ENCODE measurements around the gene C7orf57. TPM values are rescaled to one million over a fixed set of nuclear protein-coding genes. Genes with fewer than 3 reads are reported as not detected.

Gene C7orf57
- total and polyA plus RNA-seq, 10 of the 15 experiments (the other 5 are each of a cell fraction or from before 2014, with no cell fraction given), result 0.04 to 0.21 (median 0.10) TPM; not detected in 5

DNA sequence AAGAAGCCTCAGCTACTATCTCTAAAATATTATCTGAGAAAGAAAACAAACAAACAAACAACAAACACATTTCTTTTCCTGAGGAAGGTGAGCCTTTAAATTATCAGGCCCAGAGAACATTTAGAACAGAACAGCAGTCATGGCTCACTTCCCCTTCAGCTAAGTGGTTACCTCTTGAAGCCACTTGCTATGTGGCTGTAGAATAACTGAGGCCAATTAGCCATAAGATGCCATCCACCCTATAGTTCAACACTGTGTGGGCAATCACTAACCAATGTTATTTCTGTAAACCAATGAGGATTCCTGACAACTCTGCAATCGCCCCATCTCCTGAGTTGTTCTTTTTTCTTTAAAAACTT, 50.1 kb downstream of the C7orf57 start:
- Histone ChIP-seq H3K9ac (ENCODE audit: control insufficient read depth, insufficient read depth, low read length) (peak overlapping the region; percentile 44; the same call in 1 of the 2 replicates), H3K4me3 (no peak overlapping the region), H3K4me2 (ENCODE audit: control insufficient read depth, insufficient read depth) (peak overlapping the region; percentile 5; the same call in 1 of the 2 replicates), H3K27ac (ENCODE audit: control insufficient read depth, insufficient read depth) (peak overlapping the region; percentile 89), H4K20me1 (ENCODE audit: control insufficient read depth, insufficient read depth) (no peaks in the 10 kb centered on the region), H3K4me1 (ENCODE audit: control insufficient read depth, insufficient read depth, low read length) (peaks cover 43% of the 10 kb centered on the region), H3K36me3 (ENCODE audit: control insufficient read depth in 2 of 2, insufficient read depth in 2 of 2, low read length in 1 of 2) (no peaks in the 10 kb centered on the region), H3K9me3 (replicated peaks; ENCODE audit: control insufficient read depth, insufficient read depth, low read length) (no peaks in the 10 kb centered on the region; the same call in 2 of the 3 replicates), H2AFZ (ENCODE audit: control insufficient read depth, low read depth, low read length) (no peak overlapping the region), H3K79me2 (ENCODE audit: control insufficient read depth, insufficient read depth, low read length) (no peaks in the 10 kb centered on the region), H3K27me3 (replicated peaks in 1 of 2; ENCODE audit: control insufficient read depth in 2 of 2, insufficient read depth in 2 of 2, low read length in 1 of 2) (no peaks in the 10 kb centered on the region; a peak in 1 of 4 replicates)
- no TSS peak for BruUV-seq (replicated peaks)
- ChIA-PET RAD21 (ENCODE audit: unreplicated experiment) (interaction anchor here (1.0 to 2.5 kb wide), 9 partner anchors 16 to 166 kb away, joined by 3 to 17 read pairs (median 4); no protein-coding TSS in a partner anchor), POLR2A (interaction anchor here (2.7 kb wide), 1 partner anchor 93 kb away, joined by 8 read pairs; no protein-coding TSS in a partner anchor), SMC1A (ENCODE audit: uncharacterized antibody, unreplicated experiment) (interaction anchor here (0.9 to 2.0 kb wide), 13 partner anchors 8 to 141 kb away, joined by 3 to 12 read pairs (median 3); partner anchors contain the start of gene PKD1L1), CTCF (interaction anchor here (1.1 to 10.7 kb wide), 9 partner anchors 8 to 148 kb away, joined by 3 to 56 read pairs (median 4); no protein-coding TSS in a partner anchor)
- WGBS (ENCODE audit: insufficient coverage, insufficient replicate concordance, low lambda C conversion rate, missing lambda C conversion rate), result 0% methylated on average over 1 of the region's 1 CpG
- intact Hi-C loops (cut with micrococcal nuclease; ENCODE audit: unreplicated experiment), result loop anchor here (1.0 to 2.0 kb wide), 2 partner anchors 95 to 147 kb away; no protein-coding TSS in a partner anchor
- DNase-seq (ENCODE audit: low read depth, low spot score) (peak; percentile 35), FAIRE-seq (no peak), ATAC-seq (peak; percentile 34)
- in situ Hi-C loops (cut with MboI), result no loop called here
- TF ChIP-seq KLF5 (IDR thresholded peaks at IDR 0.05; ENCODE audit: partially characterized antibody) (no peak), ASH2L (IDR thresholded peaks at IDR 0.05; ENCODE audit: borderline replicate concordance, low read depth) (no peak), SP1 (IDR thresholded peaks at IDR 0.05; ENCODE audit: low read depth, low read length) (no peak), WRNIP1 (IDR thresholded peaks at IDR 0.05; ENCODE audit: borderline replicate concordance, low read depth, low read length) (no peak), RELA (IDR thresholded peaks at IDR 0.05; ENCODE audit: borderline replicate concordance, partially characterized antibody) (no peak), NFIC (IDR thresholded peaks at IDR 0.05; ENCODE audit: low read depth, low read length) (no peak), PAX8 (IDR thresholded peaks at IDR 0.05) (no peak), USF2 (IDR thresholded peaks at IDR 0.05; ENCODE audit: borderline replicate concordance, low read depth, low read length) (no peak), CBFB (IDR thresholded peaks at IDR 0.05; ENCODE audit: low read depth) (no peak), CHD2 (IDR thresholded peaks at IDR 0.05; ENCODE audit: borderline replicate concordance, low read depth, low read length) (no peak), BMI1 (IDR thresholded peaks at IDR 0.05; ENCODE audit: borderline replicate concordance) (peak; percentile 12; the same call in 1 of the 2 replicates), NRF1 (conservative IDR thresholded peaks at IDR 0.05; ENCODE audit: low read depth, low read length) (no peak), MXI1 (IDR thresholded peaks at IDR 0.05; ENCODE audit: low read depth, low read length) (no peak), ZBTB40 (IDR thresholded peaks at IDR 0.05; ENCODE audit: borderline replicate concordance) (no peak), RB1 (IDR thresholded peaks at IDR 0.05; ENCODE audit: borderline replicate concordance) (no peak), FOXK2 (IDR thresholded peaks at IDR 0.05) (no peak), ZSCAN29 (IDR thresholded peaks at IDR 0.05) (no peak)
